HG03460 (cell line): ENCODE measurements around the gene XIRP2.
A peak's percentile ranks its signal among the peaks of the same experiment; 100 is the strongest.

Experiments
- ATAC-seq: cut with Tn5 transposase; IDR thresholded peaks from one replicate; pipeline ENCODE4 v1.9.1; 2021; ENCODE audit not compliant: unreplicated experiment

Gene XIRP2

DNA sequence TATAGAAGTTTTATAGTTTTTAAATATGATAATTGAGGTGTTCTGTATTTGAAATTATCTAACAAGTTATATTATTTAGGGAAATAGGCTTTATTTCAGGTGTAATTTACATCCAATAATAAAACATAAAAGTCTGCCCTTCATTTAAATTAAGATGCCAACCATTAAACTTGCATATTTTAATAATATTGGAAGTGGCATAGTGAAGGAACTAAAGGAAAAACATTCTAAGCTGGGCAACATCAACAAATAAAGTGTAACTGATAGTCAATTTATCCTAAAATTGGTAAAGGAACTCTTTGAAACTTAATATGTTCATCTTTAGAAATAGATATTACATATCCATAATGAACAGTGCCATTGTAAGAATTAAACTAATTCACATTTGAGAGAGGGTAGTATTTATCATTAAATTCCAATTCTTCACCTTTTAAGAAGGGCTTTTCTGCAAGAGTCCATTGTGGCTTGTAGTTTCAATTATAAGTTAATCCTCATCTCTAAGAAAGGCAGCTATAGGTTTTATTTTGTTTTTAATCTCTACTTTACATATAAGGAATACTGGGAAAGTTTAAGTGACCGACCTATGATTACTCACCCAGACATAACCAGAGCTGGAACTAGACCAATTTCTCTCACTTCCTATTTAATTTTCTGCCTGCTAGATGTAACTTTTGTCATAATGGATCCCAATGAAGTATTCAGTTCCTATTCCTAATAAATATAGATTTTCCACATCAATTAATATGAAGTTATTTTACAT is 401.6 kb downstream of the XIRP2 start:
- no peak for ATAC-seq

DNA sequence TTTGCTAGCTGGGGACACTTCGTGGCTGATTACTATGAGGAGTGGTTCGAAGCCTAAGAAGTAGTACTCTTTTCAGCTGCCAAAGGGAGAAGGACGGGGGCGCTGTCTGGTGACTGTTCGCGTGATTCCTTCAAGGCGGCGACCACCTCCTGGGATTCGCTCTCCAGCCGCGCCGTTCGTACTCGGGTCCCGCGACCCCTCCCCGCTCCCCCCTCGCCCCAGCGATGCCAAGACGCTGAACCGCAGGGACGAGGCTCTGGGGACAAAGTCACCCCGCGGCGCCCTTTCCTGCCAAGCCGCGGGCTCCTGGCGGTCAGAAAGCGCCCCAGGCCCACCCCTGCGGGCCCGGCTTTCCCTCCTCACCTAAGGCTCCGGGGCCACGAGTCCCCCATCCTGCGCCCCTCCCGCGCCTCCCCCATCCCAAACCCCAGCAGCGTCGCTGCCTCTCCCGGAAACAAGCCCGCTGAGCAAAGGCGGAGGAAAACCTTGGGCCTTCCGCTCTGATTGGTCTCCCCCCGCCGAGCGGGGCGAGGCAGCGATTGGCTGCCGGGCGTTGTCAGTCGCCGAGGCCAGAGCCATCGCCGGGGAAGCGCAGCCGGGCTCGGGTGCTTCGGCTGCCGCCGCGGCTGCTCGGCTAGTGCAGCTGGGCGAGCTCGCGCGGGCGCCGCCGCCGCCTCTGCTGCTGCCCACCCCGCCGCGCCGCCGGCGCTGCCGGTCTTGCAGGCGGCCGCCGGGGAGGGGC is 404.3 kb downstream of the XIRP2 start, which contains the start of gene B3GALT1:
Gene B3GALT1 (plus strand): TSS at position 572 of the 742 bp plus-strand sequence.
- ATAC-seq, result peak; percentile 100

DNA sequence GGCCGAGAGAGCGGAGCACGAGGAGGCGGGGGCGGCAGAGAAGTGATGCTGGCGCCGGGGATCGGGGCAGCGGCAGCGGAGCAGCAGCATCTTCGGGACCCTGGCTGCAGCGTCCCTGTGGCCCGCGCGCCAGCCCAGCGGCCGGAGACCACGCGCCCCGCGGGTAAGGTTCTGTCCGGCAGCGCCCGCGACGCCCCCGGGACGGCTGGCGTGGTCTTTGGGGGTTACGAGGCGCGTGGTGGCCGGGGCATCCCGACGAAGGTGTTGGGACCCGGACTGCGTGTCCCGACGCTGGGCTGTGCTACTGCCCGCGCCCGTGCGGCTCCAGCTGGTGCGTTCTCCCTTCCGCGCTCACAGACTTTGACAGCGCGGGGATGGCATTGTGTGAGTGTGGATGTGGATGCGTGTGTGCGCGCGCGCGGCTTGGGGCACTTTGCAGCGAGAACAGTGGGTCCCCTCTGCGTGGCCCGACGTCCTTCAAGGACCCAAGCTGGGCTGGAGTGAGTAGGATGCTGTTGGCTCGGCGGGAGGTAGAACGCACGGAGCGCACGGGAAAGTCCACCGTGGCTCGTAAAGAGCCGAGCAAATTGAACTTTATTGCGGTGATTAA is 405.0 kb downstream of the XIRP2 start:
- peak; percentile 3 for ATAC-seq

DNA sequence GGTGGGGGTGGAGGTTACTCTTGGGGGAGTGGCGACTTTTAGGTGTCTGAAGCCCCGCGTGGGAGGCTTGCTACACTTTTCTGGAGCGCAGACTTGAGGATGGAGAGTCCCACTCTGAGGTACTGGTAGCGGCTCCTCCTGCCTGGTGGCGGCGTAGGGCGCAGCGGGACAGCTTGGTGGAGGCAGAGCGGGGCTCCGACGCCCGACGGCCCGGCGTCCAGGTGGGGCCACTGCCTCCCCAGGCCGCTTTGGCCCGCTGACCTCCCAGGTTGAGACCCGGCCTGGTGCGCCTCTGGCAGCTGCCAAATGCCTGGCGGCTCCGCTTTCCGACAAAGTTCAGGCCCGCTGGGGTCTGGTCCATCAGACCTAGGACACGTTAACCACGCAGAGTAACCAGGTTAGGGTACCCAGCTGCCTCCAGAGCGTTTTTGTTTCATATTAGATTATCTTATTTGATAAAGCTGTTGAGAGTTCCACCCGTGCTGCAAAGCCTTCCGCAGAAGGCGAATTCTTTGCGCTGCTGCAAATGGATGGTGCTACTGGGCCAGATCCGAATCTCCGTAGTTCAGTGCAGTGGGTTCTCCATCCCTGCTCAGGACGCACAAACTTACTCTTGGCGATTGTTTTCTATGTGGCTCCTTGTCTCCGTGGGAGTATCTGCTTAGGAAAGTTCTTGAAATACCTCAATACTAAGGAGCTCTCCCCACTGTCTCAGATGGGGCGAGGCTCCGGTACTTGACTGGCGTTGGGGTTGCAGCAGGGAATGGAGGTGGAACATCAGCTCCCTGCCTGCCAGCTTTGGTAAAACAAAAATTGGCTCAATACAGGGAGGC is 405.9 kb downstream of the XIRP2 start:
- ATAC-seq, result no peak

DNA sequence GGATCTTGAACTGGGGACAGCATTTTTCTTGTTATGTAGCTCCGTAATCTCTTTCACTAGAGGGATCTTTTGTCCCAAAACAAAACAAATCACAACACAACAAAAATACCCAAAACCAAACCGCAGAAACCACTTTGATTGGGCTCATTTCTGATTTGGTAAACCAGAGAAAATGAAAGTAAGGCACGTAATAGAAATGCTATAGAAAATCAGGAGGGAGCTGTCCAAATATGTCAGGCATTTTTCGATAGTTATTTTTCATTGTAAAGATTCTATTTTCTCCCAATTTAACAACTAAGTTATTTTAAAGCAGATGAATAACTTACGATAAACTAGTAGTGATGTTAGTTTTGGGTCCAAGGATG is 406.5 kb downstream of the XIRP2 start:
- ATAC-seq, result no peak

DNA sequence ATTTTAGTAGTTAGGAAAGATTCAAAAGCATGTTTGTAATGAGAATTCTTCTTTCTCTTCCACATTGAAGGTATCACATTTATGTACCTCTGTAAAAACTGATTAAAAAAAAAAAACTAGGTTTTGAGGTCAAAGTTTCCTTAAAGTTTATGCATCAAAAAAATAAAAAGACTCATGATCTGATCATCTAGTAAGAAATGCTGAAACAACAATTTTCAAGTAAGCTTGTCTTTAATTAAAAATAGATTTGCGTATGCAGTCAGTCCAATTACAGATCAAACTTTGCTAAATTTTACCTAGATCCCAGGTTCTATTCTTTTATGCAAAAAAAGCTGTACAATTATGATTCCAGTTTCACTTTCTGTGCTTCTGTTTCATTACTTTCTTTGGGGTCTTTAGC is 409.0 kb downstream of the XIRP2 start:
- ATAC-seq, result no peak

DNA sequence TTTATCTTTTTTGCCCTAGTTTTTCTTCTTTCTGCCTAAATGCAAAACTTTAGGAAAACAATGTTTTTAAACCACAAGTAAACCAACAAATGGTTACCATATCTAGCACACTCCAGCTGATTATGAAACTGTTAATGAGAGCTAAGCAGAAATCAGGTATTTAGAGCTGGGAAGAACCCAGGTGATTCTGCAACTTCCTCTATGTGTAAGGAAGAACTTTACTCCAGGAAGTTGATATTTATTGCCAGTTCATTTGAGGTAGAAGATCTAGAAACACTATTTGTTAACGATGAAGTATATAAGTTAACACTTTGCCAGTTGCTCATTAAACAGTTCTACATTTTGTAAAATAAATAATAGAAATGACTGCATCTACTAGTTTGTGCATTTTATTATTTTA is 409.7 kb downstream of the XIRP2 start:
- no peak for ATAC-seq
